Left lung (tissue), 10 donors: ENCODE results near the gene TMEM175. TPM values are rescaled to one million over a fixed set of nuclear protein-coding genes. Genes with fewer than 3 reads are reported as not detected.

Source experiments
- ATAC-seq: fragments of 200-7000 bp; cut with Tn5 transposase; one replicate; pipeline ENCODE4 v1.9.1; 2020; ENCODE audit warnings: moderate library complexity
- DNase-seq, 4 donors: peaks; one replicate each; pipeline ENCODE4 v3.0.0-alpha.2; 2013 to 2020
- H3K27ac ChIP-seq, 2 donors: fragments of 200-600 bp; sonication (generic) in 1 of 2; one replicate each; pipeline versions ENCODE4 v1.5.0 to v1.8.0; 2020 to 2021
- H3K27me3 ChIP-seq, 2 donors: fragments of 200-600 bp; sonication (generic) in 1 of 2; one replicate each; pipeline versions ENCODE4 v1.5.0 to v1.8.0; 2020 to 2021
- H3K36me3 ChIP-seq, 2 donors: fragments of 200-600 bp; sonication (generic) in 1 of 2; one replicate each; pipeline versions ENCODE4 v1.5.0 to v1.8.0; 2020 to 2021
- H3K4me1 ChIP-seq, 2 donors: fragments of 200-600 bp; one replicate each; pipeline ENCODE4 v1.8.0; 2021
- H3K4me3 ChIP-seq, 2 donors: fragments of 200-600 bp; sonication (generic) in 1 of 2; one replicate each; pipeline versions ENCODE4 v1.5.0 to v1.8.0; 2020 to 2021; ENCODE audit warnings: mild to moderate bottlenecking in 1 of 2
- H3K9me3 ChIP-seq, 2 donors: fragments of 200-600 bp; sonication (generic) in 1 of 2; one replicate each; pipeline versions ENCODE4 v1.5.0 to v1.8.0; 2020 to 2021
- intact Hi-C, 2 donors: fragments of 100-400 bp; cut with DNase I; formaldehyde crosslinking; loops; one replicate each; pipeline versions ENCODE4 v1.11.2 to v1.14.2; 2022
- polyA plus RNA-seq, 6 donors: library from polyadenylated mRNA; unstranded; fragments of 120-200 nt; gene quantifications; one replicate each; pipeline ENCODE4 v1.2.1, GENCODE V29; 2013; ENCODE audit not compliant: insufficient read length in 6 of 6
- total RNA-seq, 2 donors: library from RNA; stranded (reverse); fragmentation: NEBNext Ultra II Directional; extraction: Animal tissue kit (Norgen Biotek cat#: 25700); gene quantifications; one replicate each; pipeline ENCODE4 v1.2.1, GENCODE V29; 2021
- TF ChIP-seq, protein P1 (sequence below), 2 donors: fragments of 200-600 bp; sonication (generic) in 1 of 2; IDR thresholded peaks; one replicate each; pipeline versions ENCODE4 v1.5.0 to v1.8.0; 2021; ENCODE audit warnings: antibody characterized with exemption in 2 of 2
- donor health status: DM: no; HTN: yes; CAD: no.
- donor health status: DM: no; HTN: no; CAD: no.

Gene TMEM175
- total and polyA plus RNA-seq, 8 donors: 24.4 to 38.7 (median 27.6) TPM

DNA sequence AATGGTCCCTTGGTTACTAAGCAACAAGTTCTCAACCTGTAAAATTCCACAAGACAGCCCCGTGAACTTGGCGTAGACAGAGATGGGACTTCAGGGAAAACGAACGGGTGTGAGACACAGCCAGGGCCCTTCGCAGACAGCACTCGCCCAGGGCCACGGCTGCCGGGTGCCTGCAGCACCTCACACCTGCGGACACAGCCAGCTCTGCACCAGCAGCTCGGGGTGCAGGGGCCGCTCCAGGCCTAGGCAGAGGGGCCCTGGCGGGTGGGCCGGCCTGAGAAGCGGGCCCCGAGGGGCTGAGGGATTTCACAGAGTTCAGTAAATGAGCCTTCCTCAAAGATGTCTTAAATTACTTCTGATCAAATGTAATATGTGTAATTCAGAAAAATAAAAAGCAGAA lies 34.1 kb upstream of the TMEM175 start:
- intact Hi-C loops: no loop called here
- DNase-seq (peak in 1 of 4 donors; percentile 45), ATAC-seq (no peak)
- Histone ChIP-seq H3K9me3 (no peaks in the 10 kb centered on the region), H3K36me3 (peaks cover 0 to 99% of the 10 kb centered on the region in 2 donors), H3K27me3 (no peaks in the 10 kb centered on the region), H3K4me3 (no peak overlapping the region), H3K27ac (no peak overlapping the region), H3K4me1 (no peaks in the 10 kb centered on the region)
- TF ChIP-seq, protein P1, sequence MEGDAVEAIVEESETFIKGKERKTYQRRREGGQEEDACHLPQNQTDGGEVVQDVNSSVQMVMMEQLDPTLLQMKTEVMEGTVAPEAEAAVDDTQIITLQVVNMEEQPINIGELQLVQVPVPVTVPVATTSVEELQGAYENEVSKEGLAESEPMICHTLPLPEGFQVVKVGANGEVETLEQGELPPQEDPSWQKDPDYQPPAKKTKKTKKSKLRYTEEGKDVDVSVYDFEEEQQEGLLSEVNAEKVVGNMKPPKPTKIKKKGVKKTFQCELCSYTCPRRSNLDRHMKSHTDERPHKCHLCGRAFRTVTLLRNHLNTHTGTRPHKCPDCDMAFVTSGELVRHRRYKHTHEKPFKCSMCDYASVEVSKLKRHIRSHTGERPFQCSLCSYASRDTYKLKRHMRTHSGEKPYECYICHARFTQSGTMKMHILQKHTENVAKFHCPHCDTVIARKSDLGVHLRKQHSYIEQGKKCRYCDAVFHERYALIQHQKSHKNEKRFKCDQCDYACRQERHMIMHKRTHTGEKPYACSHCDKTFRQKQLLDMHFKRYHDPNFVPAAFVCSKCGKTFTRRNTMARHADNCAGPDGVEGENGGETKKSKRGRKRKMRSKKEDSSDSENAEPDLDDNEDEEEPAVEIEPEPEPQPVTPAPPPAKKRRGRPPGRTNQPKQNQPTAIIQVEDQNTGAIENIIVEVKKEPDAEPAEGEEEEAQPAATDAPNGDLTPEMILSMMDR (IDR thresholded peaks at IDR 0.05): no peak

DNA sequence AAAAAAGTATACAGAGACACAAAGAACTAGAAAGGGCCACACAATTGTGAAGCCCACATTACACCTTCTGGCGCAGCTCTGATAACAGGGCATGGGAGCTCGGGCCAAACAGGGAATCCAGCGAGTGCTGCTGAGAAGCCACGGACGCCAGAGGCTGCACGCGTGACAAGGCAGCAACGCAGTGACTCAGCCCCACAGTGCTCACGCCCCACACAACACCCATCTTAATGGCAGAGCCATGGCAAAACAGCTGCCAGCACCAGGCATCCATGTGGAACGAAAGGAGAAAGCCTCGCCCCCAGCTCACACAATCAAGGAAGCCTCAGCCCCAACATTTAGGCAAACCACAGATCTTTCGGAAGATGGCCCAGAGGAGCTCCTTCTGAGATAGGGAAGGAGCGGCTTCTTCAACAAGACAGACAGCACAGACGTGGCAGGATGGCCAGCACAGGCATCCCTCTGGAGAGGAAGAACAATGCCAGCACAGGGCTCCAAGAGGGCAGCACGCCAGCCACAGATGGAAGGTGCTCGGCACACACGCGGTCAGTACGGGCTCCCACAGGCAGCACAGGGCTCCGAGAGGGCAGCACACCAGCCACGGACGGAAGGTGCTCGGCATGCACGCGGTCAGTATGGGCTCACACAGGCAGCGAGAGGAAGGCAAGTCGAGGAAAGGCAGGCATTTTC lies 33.2 kb upstream of the TMEM175 start:
- ATAC-seq: no peak
- no peaks in the 10 kb centered on the region for H3K4me1 ChIP-seq
- no peaks in the 10 kb centered on the region for H3K9me3 ChIP-seq
- H3K36me3 ChIP-seq: peaks cover 0 to 99% of the 10 kb centered on the region in 2 donors
- peak in 1 of 4 donors; percentile 49 for DNase-seq
- H3K27me3 ChIP-seq: no peaks in the 10 kb centered on the region
- TF ChIP-seq, protein P1 (IDR thresholded peaks at IDR 0.05): no peak
- H3K4me3 ChIP-seq: no peak overlapping the region
- intact Hi-C loops: no loop called here
- no peak overlapping the region for H3K27ac ChIP-seq

DNA sequence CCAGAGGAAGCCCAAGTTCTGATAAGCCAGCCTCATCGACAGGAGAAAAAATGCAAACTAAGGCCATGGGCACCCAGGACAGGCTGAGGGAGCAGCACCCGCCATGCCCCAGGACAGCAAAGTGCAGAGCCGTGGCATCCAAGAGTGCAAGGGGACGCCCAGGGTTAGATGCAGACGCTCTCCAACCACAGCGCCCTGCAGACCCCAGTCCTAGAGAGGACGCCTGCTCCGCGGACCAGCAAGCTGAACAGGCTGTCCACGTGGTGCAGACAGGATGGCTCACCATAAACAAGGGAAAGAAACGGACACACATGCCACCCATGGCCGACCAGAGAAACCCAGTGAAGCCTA lies 32.7 kb upstream of the TMEM175 start:
- no peak overlapping the region for H3K27ac ChIP-seq

GRCh38 chr4:900073-900472 lies 32.2 kb upstream of the TMEM175 start:
- Histone ChIP-seq H3K36me3 (peaks cover 0 to 99% of the 10 kb centered on the region in 2 donors), H3K4me3 (no peak overlapping the region), H3K4me1 (no peaks in the 10 kb centered on the region), H3K27me3 (no peaks in the 10 kb centered on the region), H3K27ac (no peak overlapping the region), H3K9me3 (no peaks in the 10 kb centered on the region)
- TF ChIP-seq, protein P1 (IDR thresholded peaks at IDR 0.05): no peak
- no peak for ATAC-seq
- peak in 1 of 4 donors; percentile 60 for DNase-seq
- intact Hi-C loops: no loop called here

More for the DNA sequence above, 32.7 kb upstream of the TMEM175 start:
- intact Hi-C loops: no loop called here
- Histone ChIP-seq H3K4me3 (no peak overlapping the region), H3K36me3 (peaks cover 0 to 99% of the 10 kb centered on the region in 2 donors), H3K9me3 (no peaks in the 10 kb centered on the region), H3K4me1 (no peaks in the 10 kb centered on the region), H3K27me3 (no peaks in the 10 kb centered on the region)
- DNase-seq (peak in 1 of 4 donors; percentile 55), ATAC-seq (no peak)
- TF ChIP-seq, protein P1 (IDR thresholded peaks at IDR 0.05): no peak

DNA sequence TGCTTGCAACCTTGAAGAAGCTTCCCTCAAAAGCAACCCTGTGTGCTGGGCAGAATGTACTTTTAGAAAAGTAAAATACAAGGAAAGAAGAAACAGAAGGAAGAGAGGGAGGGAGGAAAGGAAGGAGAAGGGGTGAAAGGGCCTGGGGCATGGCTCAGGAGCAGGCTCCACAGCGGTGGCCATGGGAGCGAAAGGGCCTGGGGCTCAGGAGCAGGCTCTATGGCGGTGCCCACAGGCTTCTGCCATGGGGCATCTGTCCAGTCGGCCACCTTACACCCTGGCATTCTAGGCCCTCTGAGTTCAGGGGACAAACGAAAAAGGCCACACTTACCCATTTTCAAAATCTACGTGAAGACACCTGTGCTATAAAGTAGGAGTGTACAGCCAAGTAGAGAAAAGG lies 31.5 kb upstream of the TMEM175 start:
- H3K27me3 ChIP-seq: no peaks in the 10 kb centered on the region
- DNase-seq (peak in 1 of 4 donors; percentile 61), ATAC-seq (no peak)
- no peaks in the 10 kb centered on the region for H3K9me3 ChIP-seq
- no peak overlapping the region for H3K4me3 ChIP-seq
- H3K4me1 ChIP-seq: no peaks in the 10 kb centered on the region
- TF ChIP-seq, protein P1 (IDR thresholded peaks at IDR 0.05): no peak
- intact Hi-C loops: no loop called here
- peaks cover 0 to 94% of the 10 kb centered on the region in 2 donors for H3K36me3 ChIP-seq
- H3K27ac ChIP-seq: no peak overlapping the region
